ENCODE results near the gene FEM1B.

FEM1B gene

DNA sequence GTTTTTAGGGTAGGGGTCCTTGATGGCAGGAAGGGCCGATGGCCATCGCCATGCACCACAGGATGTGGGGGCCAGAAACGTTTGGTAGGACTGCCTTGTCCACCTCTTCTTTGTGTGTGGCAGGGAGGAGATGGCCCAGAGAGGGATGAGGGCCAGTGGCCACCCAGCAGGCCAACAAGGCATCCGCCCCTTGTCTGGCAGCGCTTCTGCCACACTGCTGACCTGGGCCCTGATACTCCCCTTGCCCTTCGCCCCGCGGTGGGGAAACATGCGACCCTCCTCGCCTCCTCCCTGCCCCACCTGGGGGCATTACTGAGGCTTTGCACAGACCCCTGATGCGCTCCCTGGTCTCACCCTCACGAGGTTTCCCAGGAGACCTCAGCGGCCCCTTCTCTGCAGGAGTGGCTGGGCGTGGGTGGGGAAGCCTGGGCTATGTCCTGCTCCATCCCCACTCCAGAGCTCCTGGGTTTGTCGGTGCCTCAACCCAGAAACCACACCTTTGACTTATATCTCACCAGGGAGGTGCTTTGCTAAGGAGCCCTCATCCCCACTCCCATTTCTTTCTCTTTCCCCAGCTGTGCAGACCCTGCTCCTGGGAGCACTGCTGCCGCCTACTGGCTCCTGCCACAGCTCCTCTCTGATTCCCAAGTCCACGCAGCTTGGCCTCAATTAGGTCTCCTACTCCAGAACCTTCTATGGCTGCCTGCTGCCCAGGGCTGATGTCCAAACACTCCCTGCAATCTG is 38.7 kb downstream of the FEM1B start:
- ATAC-seq = no peak
- H3K4me1 Mint-ChIP-seq = no peaks in the 10 kb centered on the region
- H3K36me3 Mint-ChIP-seq = no peaks in the 10 kb centered on the region

DNA sequence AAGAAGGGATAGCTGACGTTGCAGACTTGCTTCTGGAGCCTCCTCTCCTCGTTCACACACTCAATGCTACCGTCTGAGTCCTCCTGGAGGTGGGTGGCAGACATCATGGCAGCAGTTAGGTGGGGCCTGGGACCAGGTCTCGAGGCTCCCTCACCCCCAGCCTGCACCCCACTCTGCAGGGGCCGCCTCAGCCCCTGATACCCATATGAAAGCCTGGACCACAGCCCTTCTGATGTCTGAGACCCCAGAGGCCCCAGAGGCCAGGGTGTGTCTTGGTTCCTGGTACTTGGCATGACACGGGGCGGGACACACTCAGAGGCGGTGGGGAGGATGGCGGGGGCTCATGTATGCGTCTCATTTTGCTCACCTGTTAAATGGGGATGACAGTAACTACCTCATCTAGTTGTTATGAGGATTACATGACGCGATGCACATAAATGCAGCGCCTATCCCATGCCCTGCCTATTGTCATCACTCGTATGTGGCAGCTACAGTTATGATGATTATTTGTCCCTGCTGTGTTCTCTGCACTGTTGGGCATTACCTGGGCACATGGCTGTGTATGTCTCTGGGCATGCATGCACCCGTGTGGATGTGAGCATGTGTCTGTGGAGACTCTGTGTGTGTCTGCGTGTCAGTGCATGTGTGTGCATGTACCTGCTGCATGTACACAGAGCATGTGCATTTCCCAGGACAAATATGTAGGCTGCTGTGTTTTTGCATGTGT is 39.9 kb downstream of the FEM1B start:
- no peak for ATAC-seq
- no peaks in the 10 kb centered on the region for H3K4me1 Mint-ChIP-seq
- peaks cover 55% of the 10 kb centered on the region for H3K27me3 Mint-ChIP-seq

More for the DNA sequence above, 38.7 kb downstream of the FEM1B start:
- Mint-ChIP-seq H3K27ac (no peak overlapping the region), H3K4me3 (no peak overlapping the region), H3K9me3 (no peaks in the 10 kb centered on the region), H3K27me3 (peaks cover 45% of the 10 kb centered on the region)

DNA sequence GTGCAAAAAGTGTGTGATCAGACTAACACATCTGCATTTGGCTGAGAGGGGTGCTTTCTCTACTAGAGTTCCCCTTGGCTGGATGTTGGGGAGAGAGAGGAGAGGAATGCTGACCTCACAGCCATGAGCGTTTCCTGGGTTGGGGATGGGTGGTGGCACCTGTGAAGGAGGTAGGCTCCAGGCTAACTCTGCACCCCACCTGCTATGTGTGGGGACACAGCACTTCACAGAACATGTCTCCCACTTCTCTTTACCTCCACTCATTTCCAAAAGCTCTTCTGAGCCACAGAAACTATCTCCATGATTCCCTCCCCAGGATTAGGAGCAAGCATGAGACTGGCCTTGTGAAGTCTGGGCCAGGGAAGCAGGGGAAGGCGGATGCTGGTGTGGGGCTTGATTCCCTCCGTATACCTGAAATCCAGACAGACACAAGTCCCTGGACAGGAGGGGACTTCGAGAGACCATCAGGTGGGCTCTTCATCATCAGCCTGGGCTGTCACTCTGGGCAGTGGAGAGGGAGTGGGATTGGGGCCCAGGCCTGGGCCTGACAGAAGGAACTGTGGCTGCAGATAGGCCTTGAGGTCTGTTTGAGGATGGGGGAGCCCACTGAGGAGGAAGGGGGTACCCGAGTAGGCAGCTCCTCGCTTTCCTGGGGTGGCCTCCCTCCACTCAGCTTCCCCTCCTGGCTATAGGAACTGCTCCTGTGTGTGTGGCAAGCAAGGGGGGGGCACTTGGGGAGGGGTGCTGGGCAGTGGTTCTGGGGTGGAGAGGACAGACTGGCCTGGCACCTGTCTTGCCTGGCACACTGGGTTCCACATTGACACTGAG is 40.7 kb downstream of the FEM1B start:
- no peak overlapping the region for H3K27ac Mint-ChIP-seq
- peaks cover 58% of the 10 kb centered on the region for H3K27me3 Mint-ChIP-seq
- no peak for ATAC-seq
- no peak overlapping the region for H3K4me3 Mint-ChIP-seq
- H3K4me1 Mint-ChIP-seq = no peaks in the 10 kb centered on the region
- H3K36me3 Mint-ChIP-seq = no peaks in the 10 kb centered on the region
- no peaks in the 10 kb centered on the region for H3K9me3 Mint-ChIP-seq

More for the DNA sequence above, 39.9 kb downstream of the FEM1B start:
- no peak overlapping the region for H3K4me3 Mint-ChIP-seq
- no peak overlapping the region for H3K27ac Mint-ChIP-seq
- H3K9me3 Mint-ChIP-seq = no peaks in the 10 kb centered on the region
- no peaks in the 10 kb centered on the region for H3K36me3 Mint-ChIP-seq

DNA sequence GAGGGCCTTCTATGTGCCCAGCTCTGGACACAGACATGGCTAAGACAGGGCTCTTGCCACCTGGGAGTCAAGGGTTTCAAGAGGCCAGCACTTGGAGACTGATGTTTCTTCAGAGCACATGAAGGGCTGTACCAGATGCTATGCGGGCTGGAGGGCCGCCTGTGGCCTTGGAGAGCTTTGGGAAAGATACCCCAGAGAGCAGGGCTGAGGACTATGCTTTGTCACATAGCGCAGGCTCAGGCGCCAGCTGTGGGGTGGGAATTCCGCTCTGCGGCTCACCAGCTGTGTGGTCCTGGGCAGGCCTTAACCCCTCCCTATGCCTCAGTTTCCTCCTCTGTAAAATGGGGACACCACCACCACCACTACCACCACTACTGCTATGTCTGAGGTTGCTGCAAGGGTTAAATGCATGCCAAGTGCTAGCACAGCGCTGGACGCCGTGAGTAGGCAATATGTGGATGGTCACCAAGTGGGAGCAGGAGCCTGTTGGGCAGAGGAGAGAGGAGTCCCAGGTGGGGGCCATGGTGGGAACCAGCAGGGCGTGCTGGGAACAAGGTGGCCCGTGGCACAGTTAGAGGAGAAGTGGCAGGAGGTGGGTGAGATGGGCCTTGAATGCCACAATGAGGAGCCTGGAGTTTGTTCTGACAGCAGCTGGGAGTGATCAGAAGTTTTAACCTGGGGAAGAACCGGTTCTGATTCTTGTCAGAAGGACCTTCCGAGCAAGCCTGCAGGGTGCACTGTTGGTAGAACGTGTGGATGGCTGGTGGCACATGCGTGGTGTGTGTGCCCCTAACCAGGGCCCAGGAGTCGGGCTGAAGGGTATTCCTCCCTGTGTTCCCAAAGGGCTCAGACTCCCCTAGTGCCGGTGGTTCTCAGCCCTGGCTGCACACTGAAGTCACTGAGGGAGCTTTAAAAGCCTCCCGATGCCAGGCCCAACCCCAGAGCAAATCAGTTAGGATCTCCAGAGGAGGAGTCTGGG is 41.7 kb downstream of the FEM1B start:
- H3K4me3 Mint-ChIP-seq = no peak overlapping the region
- no peak for ATAC-seq

DNA sequence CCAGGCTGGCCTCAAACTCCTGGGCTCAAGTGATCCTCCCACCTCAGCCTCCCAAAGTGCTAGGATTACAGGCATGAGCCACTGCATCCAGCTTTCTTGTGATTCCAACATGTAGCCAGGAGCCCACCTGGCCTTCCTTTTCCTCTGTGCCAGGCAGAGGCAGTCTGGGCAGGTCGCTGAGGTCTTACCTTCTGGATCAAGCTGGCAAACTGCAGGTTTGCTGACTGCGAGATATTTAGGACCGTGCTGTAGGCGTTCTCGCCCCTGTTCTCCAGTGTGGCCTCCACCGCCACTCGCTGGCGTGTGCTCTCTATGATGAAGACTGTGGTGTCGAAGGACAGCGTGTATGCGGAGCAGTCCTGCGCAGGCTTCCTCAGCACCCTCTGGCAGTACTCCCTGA is 42.5 kb downstream of the FEM1B start:
- H3K36me3 Mint-ChIP-seq = no peaks in the 10 kb centered on the region
- H3K9me3 Mint-ChIP-seq = no peaks in the 10 kb centered on the region
- ATAC-seq = no peak
- no peak overlapping the region for H3K27ac Mint-ChIP-seq
- H3K27me3 Mint-ChIP-seq = peaks cover 47% of the 10 kb centered on the region
- H3K4me3 Mint-ChIP-seq = no peak overlapping the region
- H3K4me1 Mint-ChIP-seq = no peaks in the 10 kb centered on the region

More for the DNA sequence above, 41.7 kb downstream of the FEM1B start:
- H3K9me3 Mint-ChIP-seq = no peaks in the 10 kb centered on the region
- H3K36me3 Mint-ChIP-seq = no peaks in the 10 kb centered on the region
- H3K27ac Mint-ChIP-seq = no peak overlapping the region
- peaks cover 55% of the 10 kb centered on the region for H3K27me3 Mint-ChIP-seq
- H3K4me1 Mint-ChIP-seq = no peaks in the 10 kb centered on the region

DNA sequence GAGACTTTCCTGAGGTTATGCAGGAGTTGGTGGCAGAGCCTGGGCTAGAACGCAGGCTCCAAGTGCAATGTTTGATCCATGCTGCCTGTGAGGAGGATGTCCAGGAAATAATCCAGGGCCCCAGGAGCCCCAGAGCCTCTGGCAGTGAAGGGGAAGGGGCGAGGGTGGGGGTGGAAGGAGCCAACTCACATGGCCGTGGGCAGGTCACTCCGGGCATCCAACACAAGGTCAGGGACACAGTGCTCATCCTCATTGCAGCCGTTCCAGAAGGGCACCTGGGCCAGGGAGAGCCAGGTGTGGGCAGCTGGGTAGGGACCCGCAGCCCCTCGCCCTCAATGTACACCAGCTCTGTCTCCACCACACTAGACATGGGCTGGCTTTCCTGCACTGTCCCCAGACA is 43.7 kb downstream of the FEM1B start:
- Mint-ChIP-seq H3K27ac (no peak overlapping the region), H3K27me3 (peaks cover 42% of the 10 kb centered on the region), H3K36me3 (no peaks in the 10 kb centered on the region), H3K4me1 (no peaks in the 10 kb centered on the region), H3K9me3 (no peaks in the 10 kb centered on the region), H3K4me3 (no peak overlapping the region)
- ATAC-seq = no peak

DNA sequence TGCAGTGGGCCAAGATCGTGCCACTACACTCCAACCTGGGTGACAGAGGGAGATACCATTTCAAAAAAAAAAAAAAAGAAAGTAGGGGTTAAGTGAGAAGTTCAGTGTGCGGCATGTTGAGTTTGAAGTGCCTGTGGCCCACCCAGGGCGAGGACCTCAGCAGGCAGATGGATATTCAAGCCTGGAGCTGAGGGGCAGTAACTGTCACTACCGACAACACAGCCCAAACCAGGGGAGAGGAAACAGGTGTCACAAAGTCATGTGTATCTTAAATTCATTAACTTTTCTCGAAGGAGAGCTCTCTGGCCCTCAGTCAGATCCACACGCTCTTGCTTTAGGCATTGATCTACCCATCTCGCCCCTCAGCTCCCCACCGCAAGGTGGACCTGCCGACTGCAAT is 45.3 kb downstream of the FEM1B start:
- ATAC-seq = no peak
- Mint-ChIP-seq H3K9me3 (no peaks in the 10 kb centered on the region), H3K4me3 (no peak overlapping the region), H3K27me3 (peaks cover 49% of the 10 kb centered on the region), H3K4me1 (no peaks in the 10 kb centered on the region), H3K27ac (no peak overlapping the region), H3K36me3 (no peaks in the 10 kb centered on the region)

DNA sequence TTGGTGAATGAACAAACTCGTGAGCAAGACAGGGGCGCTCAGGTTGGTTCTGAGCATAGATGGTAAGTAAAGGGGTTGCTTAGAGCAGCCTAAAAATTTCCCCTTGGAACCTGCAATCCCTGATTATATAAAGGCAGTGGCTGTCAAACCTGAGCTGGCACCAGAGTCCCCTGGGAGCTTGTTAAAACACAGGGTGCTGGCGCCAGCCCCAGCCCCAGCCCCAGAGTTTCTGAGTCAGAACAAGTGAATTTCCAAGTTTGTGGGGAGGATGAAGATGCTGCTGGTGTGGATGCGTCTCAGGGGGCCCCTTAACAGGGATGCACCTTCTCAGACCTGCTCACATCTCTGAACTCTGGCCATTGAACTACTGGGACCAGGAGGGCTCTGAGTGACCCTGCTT is 48.2 kb downstream of the FEM1B start:
- no peak overlapping the region for H3K4me3 Mint-ChIP-seq
- no peaks in the 10 kb centered on the region for H3K4me1 Mint-ChIP-seq
- no peak overlapping the region for H3K27ac Mint-ChIP-seq
- H3K36me3 Mint-ChIP-seq = no peaks in the 10 kb centered on the region
- no peak for ATAC-seq
- peaks cover 48% of the 10 kb centered on the region for H3K27me3 Mint-ChIP-seq
- H3K9me3 Mint-ChIP-seq = no peaks in the 10 kb centered on the region

DNA sequence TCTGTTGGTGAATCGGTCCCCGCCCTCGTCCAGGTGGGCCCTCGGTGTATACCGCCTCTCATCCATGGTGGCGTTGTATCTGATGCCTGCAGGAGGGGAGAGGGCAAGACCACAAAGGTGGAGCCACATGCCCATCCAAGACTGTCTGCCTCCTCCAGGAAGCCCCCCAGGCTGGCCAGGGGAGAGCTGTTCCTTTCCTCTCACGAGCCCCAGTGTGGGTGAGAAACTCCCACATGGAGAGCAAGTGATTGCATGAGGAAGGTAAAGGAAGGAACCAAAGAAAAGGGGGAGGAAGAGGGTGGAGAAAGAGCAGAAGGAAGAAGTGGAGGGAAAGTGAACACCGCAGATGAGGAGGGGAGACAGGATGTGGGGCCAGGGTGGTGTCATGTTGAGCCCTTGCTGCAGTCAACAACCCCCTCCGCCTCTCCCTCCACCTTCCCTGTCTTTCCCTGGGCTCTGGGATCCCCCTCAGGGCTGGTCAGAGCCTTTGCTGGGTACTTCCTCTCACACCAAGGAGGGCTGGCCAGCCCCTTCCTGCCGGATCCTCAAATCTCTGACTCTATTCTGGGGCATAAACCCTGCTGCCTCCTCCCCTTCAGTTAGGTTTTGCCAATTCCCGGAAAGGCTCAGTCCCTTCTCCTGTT is 49.3 kb downstream of the FEM1B start:
- ATAC-seq = no peak
- Mint-ChIP-seq H3K27ac (no peak overlapping the region), H3K27me3 (peaks cover 53% of the 10 kb centered on the region), H3K4me1 (no peaks in the 10 kb centered on the region), H3K36me3 (no peaks in the 10 kb centered on the region), H3K9me3 (no peaks in the 10 kb centered on the region), H3K4me3 (no peak overlapping the region)

DNA sequence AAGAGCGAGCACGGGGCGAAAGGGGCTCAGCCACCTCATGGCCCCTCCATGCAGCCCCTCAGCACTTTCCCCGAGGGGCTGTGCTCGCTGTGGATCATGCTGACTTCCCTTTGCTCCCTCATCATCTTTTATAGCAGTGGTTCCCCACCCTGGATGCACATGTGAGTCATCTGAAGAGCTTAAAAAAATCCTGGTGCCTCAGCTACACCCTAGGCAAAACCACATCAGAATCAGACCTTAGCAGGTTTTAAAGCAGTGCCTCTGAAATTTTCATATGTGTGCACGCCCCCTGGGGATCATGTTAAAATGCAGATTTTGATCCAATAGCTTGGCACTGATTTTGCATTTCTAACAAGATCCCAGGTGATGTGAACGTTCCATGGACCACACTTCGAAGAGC is 50.9 kb downstream of the FEM1B start:
- H3K27ac Mint-ChIP-seq = no peak overlapping the region
- no peaks in the 10 kb centered on the region for H3K36me3 Mint-ChIP-seq
- H3K9me3 Mint-ChIP-seq = no peaks in the 10 kb centered on the region
- peaks cover 54% of the 10 kb centered on the region for H3K27me3 Mint-ChIP-seq
- H3K4me3 Mint-ChIP-seq = no peak overlapping the region
- H3K4me1 Mint-ChIP-seq = no peaks in the 10 kb centered on the region
- ATAC-seq = no peak

DNA sequence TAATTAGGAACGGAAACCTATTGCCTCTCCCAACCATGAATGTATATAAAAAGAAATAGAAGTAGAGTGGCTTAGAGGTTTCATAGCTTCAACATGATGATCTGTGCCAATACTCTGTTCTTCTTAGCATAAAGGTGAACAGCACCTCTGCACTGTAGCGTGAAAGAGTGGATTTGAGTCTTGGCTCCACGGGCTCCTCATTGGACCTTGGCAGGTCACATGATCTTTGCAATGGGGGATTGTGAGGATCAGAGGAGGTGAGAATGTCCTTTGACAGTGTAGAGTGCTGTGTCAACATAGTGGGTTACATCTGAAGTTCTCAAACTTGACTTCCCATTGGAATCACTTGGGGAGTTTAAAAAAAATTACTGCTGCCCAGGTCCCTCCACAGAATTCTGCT is 51.4 kb downstream of the FEM1B start:
- Mint-ChIP-seq H3K36me3 (no peaks in the 10 kb centered on the region), H3K27me3 (peaks cover 54% of the 10 kb centered on the region), H3K4me1 (no peaks in the 10 kb centered on the region), H3K9me3 (no peaks in the 10 kb centered on the region), H3K27ac (no peak overlapping the region), H3K4me3 (no peak overlapping the region)
- no peak for ATAC-seq

DNA sequence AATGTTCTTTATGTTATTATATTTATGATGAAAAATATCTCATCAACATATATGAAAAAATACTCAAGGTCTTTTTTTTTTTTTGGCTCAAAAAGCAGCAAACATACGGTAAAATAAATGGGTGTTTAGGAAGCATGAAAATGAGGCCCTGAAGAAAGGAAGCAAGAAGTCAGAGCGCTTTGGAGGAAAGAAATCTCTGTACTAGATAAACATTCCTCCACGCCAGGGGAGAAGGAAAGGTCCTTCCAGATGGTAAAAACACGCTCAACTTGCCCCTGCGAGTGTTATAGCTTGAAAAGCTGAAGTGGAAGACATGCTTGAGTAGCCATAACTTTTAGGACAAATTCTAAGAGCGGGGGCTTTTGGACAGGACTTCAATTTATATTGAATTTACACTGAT is 52.9 kb downstream of the FEM1B start:
- no peak for ATAC-seq
- Mint-ChIP-seq H3K4me1 (no peaks in the 10 kb centered on the region), H3K27me3 (peaks cover 67% of the 10 kb centered on the region), H3K9me3 (no peaks in the 10 kb centered on the region), H3K27ac (no peak overlapping the region), H3K36me3 (no peaks in the 10 kb centered on the region), H3K4me3 (no peak overlapping the region)

DNA sequence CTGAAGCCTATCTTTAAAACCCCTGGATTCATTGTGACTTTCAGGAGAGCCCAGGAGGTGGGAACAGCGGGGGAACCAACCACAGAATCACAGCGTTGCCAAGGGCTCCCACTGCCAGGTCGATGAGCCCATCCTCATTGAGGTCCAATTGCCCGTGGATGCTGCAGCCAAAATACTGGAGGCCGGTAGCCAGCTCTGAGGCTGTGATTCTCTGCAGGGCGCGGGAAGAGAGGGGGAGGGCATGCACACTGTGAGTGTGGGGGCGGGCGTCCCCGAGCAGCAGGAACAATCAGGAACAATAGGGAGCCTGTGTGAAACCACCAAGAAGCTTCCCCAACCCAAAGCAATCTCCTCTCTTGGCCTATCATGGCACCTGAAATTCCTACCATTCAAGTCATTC is 53.4 kb downstream of the FEM1B start:
- no peaks in the 10 kb centered on the region for H3K36me3 Mint-ChIP-seq

DNA sequence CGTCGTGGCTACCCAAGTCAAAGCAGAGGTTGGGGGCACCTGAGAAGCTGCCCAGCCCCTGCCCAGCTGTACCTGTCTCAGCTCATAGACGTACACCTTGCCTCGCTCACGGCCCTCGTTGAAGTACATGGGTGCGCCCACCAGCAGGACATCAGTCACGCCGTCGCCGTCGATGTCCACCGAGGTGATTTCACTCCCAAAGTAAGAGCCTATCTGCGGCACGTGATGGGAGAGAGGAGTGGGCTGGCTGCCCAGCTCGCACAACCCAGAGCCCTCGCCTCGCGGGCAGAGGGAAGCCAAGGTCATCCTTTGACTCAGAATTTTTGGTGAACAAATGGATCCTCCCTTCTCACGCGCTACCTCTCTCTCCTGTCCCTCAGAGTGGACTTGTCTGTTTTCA is 54.7 kb downstream of the FEM1B start:
- no peaks in the 10 kb centered on the region for H3K36me3 Mint-ChIP-seq
- no peak for ATAC-seq
- H3K4me3 Mint-ChIP-seq = no peak overlapping the region
- peaks cover 52% of the 10 kb centered on the region for H3K27me3 Mint-ChIP-seq
- no peaks in the 10 kb centered on the region for H3K9me3 Mint-ChIP-seq
- no peak overlapping the region for H3K27ac Mint-ChIP-seq
- no peaks in the 10 kb centered on the region for H3K4me1 Mint-ChIP-seq

More for the DNA sequence above, 53.4 kb downstream of the FEM1B start:
- H3K4me3 Mint-ChIP-seq = no peak overlapping the region
- H3K27me3 Mint-ChIP-seq = peaks cover 66% of the 10 kb centered on the region
- no peaks in the 10 kb centered on the region for H3K9me3 Mint-ChIP-seq
- no peaks in the 10 kb centered on the region for H3K4me1 Mint-ChIP-seq
- no peak overlapping the region for H3K27ac Mint-ChIP-seq
- no peak for ATAC-seq

Measured in stimulated activated memory B cell treated with anti-CD40 and anti-IgM and Interleukin-4, amounts not matched to agents 10 μg/mL and 1 μg/mL and 100 μg/mL, for 72 hours (primary cell).